ENCODE results near the gene NPLOC4. TPM values are rescaled to one million over a fixed set of nuclear protein-coding genes. Genes with fewer than 3 reads are reported as not detected.

The NPLOC4 gene
- polyA plus RNA-seq, 4 donors, result 33.0 to 45.0 (median 34.1) TPM

- FAIRE-seq (no peak), DNase-seq (no peak)
- Histone ChIP-seq H3K9me3 (ENCODE audit: control insufficient read depth in 2 of 2, insufficient read depth in 1 of 2, low read depth in 1 of 2, low read length in 1 of 2) (no peaks in the 10 kb centered on the region), H3K27ac (ENCODE audit: low read depth in 1 of 3, low read length in 2 of 3) (no peak overlapping the region), H3K36me3 (ENCODE audit: control insufficient read depth in 3 of 3, insufficient read depth in 2 of 3, low read depth in 1 of 3, low read length in 3 of 3) (no peaks in the 10 kb centered on the region), H3K4me3 (ENCODE audit: low read depth in 1 of 3, low read length in 3 of 3) (no peak overlapping the region), H3K27me3 (ENCODE audit: control insufficient read depth in 3 of 3, insufficient read depth in 3 of 3, low read length in 3 of 3) (peaks cover 0 to 31% (median 2%) of the 10 kb centered on the region in 3 donors), H3K4me1 (ENCODE audit: control insufficient read depth in 3 of 3, insufficient read depth in 2 of 3, low read depth in 1 of 3, low read length in 2 of 3) (peaks cover 0 to 11% (median 0%) of the 10 kb centered on the region in 3 donors)
- 23 to 63% (median 40%) methylated on average over 14 to 20 of the region's 20 CpGs for WGBS, 3 donors
These were observed 108.6 kb downstream of the NPLOC4 start for GRCh38 chr17:81528384-81528650.

- Histone ChIP-seq H3K27me3 (ENCODE audit: control insufficient read depth in 3 of 3, insufficient read depth in 3 of 3, low read length in 3 of 3) (peaks cover 0 to 31% (median 2%) of the 10 kb centered on the region in 3 donors), H3K4me1 (ENCODE audit: control insufficient read depth in 3 of 3, insufficient read depth in 2 of 3, low read depth in 1 of 3, low read length in 2 of 3) (peaks cover 0 to 10% (median 0%) of the 10 kb centered on the region in 3 donors), H3K27ac (ENCODE audit: low read depth in 1 of 3, low read length in 2 of 3) (no peak within 1 kb of the TSS), H3K36me3 (ENCODE audit: control insufficient read depth in 3 of 3, insufficient read depth in 2 of 3, low read depth in 1 of 3, low read length in 3 of 3) (no peaks in the 10 kb centered on the region), H3K4me3 (ENCODE audit: low read depth in 1 of 3, low read length in 3 of 3) (no peak within 1 kb of the TSS), H3K9me3 (ENCODE audit: control insufficient read depth in 2 of 2, insufficient read depth in 1 of 2, low read depth in 1 of 2, low read length in 1 of 2) (no peaks in the 10 kb centered on the region)
- DNase-seq (no peak), FAIRE-seq (no peak)
- 13 to 48% (median 30%) methylated on average over 41 to 42 of the region's 42 CpGs for WGBS, 3 donors
These were observed 109.1 kb downstream of the NPLOC4 start, which contains the start of gene FSCN2 for GRCh38 chr17:81527591-81528383. TSS of gene FSCN2 (plus strand) at chr17:81528377. CDS start at chr17:81528532, 155 bp downstream.

DNA sequence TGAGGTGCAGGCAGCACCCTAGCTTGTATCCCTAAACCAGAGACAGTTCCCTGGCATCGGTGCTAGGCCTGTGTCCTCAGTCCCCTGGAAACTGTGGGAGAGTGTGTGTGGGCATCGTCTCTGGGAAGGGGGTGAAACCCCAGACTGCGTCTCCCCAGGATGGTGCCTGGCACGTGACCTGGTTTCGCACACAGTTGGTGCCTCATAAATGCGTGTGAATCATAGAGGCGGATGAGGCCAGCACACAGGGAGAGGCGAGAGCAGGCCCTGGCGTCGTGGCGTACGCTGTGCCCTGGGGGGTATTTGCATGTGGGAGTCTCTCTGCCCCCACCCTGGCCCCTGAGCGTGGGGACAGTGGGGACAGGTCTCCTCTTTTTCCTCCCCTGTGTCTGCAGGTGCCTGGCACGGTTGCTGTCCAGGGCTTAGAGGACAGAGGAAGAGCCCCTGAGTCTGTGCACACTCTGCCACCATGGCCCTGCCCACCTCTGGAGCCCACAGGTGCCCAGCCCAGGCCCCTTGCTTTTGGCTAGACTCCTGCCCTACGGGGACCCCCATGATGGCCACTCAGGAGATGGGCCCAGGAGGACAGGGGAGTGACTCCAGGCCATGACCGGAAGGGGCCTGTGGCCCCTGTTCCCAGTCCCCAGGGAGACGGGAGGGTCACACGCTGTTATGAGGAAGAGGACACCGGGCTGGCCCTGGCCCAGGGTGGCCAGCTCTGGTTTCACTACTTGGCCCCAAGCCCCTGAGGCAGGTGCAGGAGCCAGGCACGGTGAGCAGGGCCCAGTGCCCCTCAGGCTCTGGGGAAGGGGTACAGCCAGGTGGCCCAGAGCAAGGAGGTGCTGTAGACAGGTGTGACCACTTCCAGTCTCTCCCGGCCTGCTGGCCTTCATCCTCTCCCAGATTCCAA is 110.0 kb downstream of the NPLOC4 start:
- Histone ChIP-seq H3K4me3 (ENCODE audit: low read depth in 1 of 3, low read length in 3 of 3) (no peak overlapping the region), H3K27me3 (ENCODE audit: control insufficient read depth in 3 of 3, insufficient read depth in 3 of 3, low read length in 3 of 3) (peaks cover 0 to 31% (median 2%) of the 10 kb centered on the region in 3 donors), H3K36me3 (ENCODE audit: control insufficient read depth in 3 of 3, insufficient read depth in 2 of 3, low read depth in 1 of 3, low read length in 3 of 3) (no peaks in the 10 kb centered on the region), H3K9me3 (ENCODE audit: control insufficient read depth in 2 of 2, insufficient read depth in 1 of 2, low read depth in 1 of 2, low read length in 1 of 2) (no peaks in the 10 kb centered on the region), H3K27ac (ENCODE audit: low read depth in 1 of 3, low read length in 2 of 3) (no peak overlapping the region), H3K4me1 (ENCODE audit: control insufficient read depth in 3 of 3, insufficient read depth in 2 of 3, low read depth in 1 of 3, low read length in 2 of 3) (peaks cover 0 to 10% (median 0%) of the 10 kb centered on the region in 3 donors)
- DNase-seq (no peak), FAIRE-seq (no peak)
- 70 to 83% (median 74%) methylated on average over 19 to 21 of the region's 21 CpGs for WGBS, 3 donors

DNA sequence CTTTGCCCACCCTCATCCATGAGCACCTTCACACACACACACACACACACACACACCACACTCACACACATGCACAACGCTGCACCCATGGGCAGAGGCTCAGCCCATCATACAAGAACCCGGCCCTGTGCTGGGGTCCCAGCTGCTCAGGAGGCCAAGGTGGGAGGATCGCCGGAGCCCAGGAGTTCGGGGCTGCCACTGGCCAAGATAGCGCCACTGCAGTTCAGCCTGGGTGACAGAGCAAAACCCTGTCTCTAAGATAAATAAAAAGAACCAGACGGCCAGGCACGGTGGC is 112.1 kb downstream of the NPLOC4 start:
- H3K9me3 ChIP-seq (ENCODE audit: control insufficient read depth in 2 of 2, insufficient read depth in 1 of 2, low read depth in 1 of 2, low read length in 1 of 2), result no peaks in the 10 kb centered on the region
- no peaks in the 10 kb centered on the region for H3K36me3 ChIP-seq (ENCODE audit: control insufficient read depth in 3 of 3, insufficient read depth in 2 of 3, low read depth in 1 of 3, low read length in 3 of 3)
- H3K4me1 ChIP-seq (ENCODE audit: control insufficient read depth in 3 of 3, insufficient read depth in 2 of 3, low read depth in 1 of 3, low read length in 2 of 3), result peaks cover 0 to 17% (median 0%) of the 10 kb centered on the region in 3 donors
- WGBS, 3 donors, result 65 to 74% (median 71%) methylated on average over 8 of the region's 8 CpGs
- peaks cover 0 to 34% (median 2%) of the 10 kb centered on the region in 3 donors for H3K27me3 ChIP-seq (ENCODE audit: control insufficient read depth in 3 of 3, insufficient read depth in 3 of 3, low read length in 3 of 3)
- DNase-seq, result no peak
- H3K27ac ChIP-seq (ENCODE audit: low read depth in 1 of 3, low read length in 2 of 3), result no peak overlapping the region
- FAIRE-seq, result no peak
- H3K4me3 ChIP-seq (ENCODE audit: low read depth in 1 of 3, low read length in 3 of 3), result no peak overlapping the region

- H3K4me1 ChIP-seq (ENCODE audit: control insufficient read depth in 3 of 3, insufficient read depth in 2 of 3, low read depth in 1 of 3, low read length in 2 of 3), result peaks cover 0 to 20% (median 0%) of the 10 kb centered on the region in 3 donors
- no peaks in the 10 kb centered on the region for H3K36me3 ChIP-seq (ENCODE audit: control insufficient read depth in 3 of 3, insufficient read depth in 2 of 3, low read depth in 1 of 3, low read length in 3 of 3)
- no peak for FAIRE-seq
- no peak overlapping the region for H3K27ac ChIP-seq (ENCODE audit: low read depth in 1 of 3, low read length in 2 of 3)
- H3K27me3 ChIP-seq (ENCODE audit: control insufficient read depth in 3 of 3, insufficient read depth in 3 of 3, low read length in 3 of 3), result peaks cover 0 to 33% (median 2%) of the 10 kb centered on the region in 3 donors
- H3K4me3 ChIP-seq (ENCODE audit: low read depth in 1 of 3, low read length in 3 of 3), result no peak overlapping the region
- no peaks in the 10 kb centered on the region for H3K9me3 ChIP-seq (ENCODE audit: control insufficient read depth in 2 of 2, insufficient read depth in 1 of 2, low read depth in 1 of 2, low read length in 1 of 2)
- WGBS, 3 donors, result 50 to 77% (median 59%) methylated on average over 16 to 18 of the region's 18 CpGs
- no peak for DNase-seq
These were observed 112.7 kb downstream of the NPLOC4 start for GRCh38 chr17:81524039-81524864.

GRCh38 chr17:81523402-81524038 is 113.4 kb downstream of the NPLOC4 start:
- FAIRE-seq (no peak), DNase-seq (no peak)
- peaks cover 0 to 22% (median under 1%) of the 10 kb centered on the region in 3 donors for H3K4me1 ChIP-seq (ENCODE audit: control insufficient read depth in 3 of 3, insufficient read depth in 2 of 3, low read depth in 1 of 3, low read length in 2 of 3)

GRCh38 chr17:81522491-81523401 is 114.2 kb downstream of the NPLOC4 start:
- H3K4me1 ChIP-seq (ENCODE audit: control insufficient read depth in 3 of 3, insufficient read depth in 2 of 3, low read depth in 1 of 3, low read length in 2 of 3), result peaks cover 0 to 27% (median 8%) of the 10 kb centered on the region in 3 donors
- WGBS, 3 donors, result 66 to 82% (median 81%) methylated on average over 26 of the region's 26 CpGs
- DNase-seq (peak in 1 of 2 donors; percentile 69), FAIRE-seq (no peak)
- H3K27ac ChIP-seq (ENCODE audit: low read depth in 1 of 3, low read length in 2 of 3), result no peak overlapping the region
- no peak overlapping the region for H3K4me3 ChIP-seq (ENCODE audit: low read depth in 1 of 3, low read length in 3 of 3)
- H3K9me3 ChIP-seq (ENCODE audit: control insufficient read depth in 2 of 2, insufficient read depth in 1 of 2, low read depth in 1 of 2, low read length in 1 of 2), result no peaks in the 10 kb centered on the region
- peaks cover 0 to 18% (median 2%) of the 10 kb centered on the region in 3 donors for H3K27me3 ChIP-seq (ENCODE audit: control insufficient read depth in 3 of 3, insufficient read depth in 3 of 3, low read length in 3 of 3)
- peaks cover 0 to 5% (median 0%) of the 10 kb centered on the region in 3 donors for H3K36me3 ChIP-seq (ENCODE audit: control insufficient read depth in 3 of 3, insufficient read depth in 2 of 3, low read depth in 1 of 3, low read length in 3 of 3)

More at GRCh38 chr17:81523402-81524038, 113.4 kb downstream of the NPLOC4 start:
- Histone ChIP-seq H3K27me3 (ENCODE audit: control insufficient read depth in 3 of 3, insufficient read depth in 3 of 3, low read length in 3 of 3) (peaks cover 0 to 26% (median 2%) of the 10 kb centered on the region in 3 donors), H3K36me3 (ENCODE audit: control insufficient read depth in 3 of 3, insufficient read depth in 2 of 3, low read depth in 1 of 3, low read length in 3 of 3) (no peaks in the 10 kb centered on the region), H3K4me3 (ENCODE audit: low read depth in 1 of 3, low read length in 3 of 3) (no peak overlapping the region), H3K9me3 (ENCODE audit: control insufficient read depth in 2 of 2, insufficient read depth in 1 of 2, low read depth in 1 of 2, low read length in 1 of 2) (no peaks in the 10 kb centered on the region), H3K27ac (ENCODE audit: low read depth in 1 of 3, low read length in 2 of 3) (no peak overlapping the region)
- WGBS, 3 donors, result 29 to 48% (median 38%) methylated on average over 14 to 17 of the region's 17 CpGs
